AG04449 (cell line): ENCODE results near the gene LURAP1L.

ENCODE experiments used
- CTCF ChIA-PET: fragments of 350-600 bp; formaldehyde crosslinking; extraction: SDS; loops from one replicate; lab custom pipeline; 2021; ENCODE audit warnings: antibody characterized with exemption; lab: Yijun Ruan, JAX
- POLR2A ChIA-PET: fragments of 400-600, 350-600 bp; formaldehyde crosslinking; extraction: SDS; loops from one replicate; lab custom pipeline; 2020; ENCODE audit warnings: antibody characterized with exemption, inconsistent platforms; lab: Yijun Ruan, JAX
- DNase-seq: peaks from one replicate; pipeline ENCODE4 v3.0.0-alpha.2; 2010; ENCODE audit warnings: low read depth, low spot score
- H3K4me3 ChIP-seq: 2 replicates; pipeline ENCODE4 v1.5.1; 2011; ENCODE audit warnings: low read depth, mild to moderate bottlenecking, control low read depth, low read length
- CTCF ChIP-seq: IDR thresholded peaks from one replicate; pipeline ENCODE4 v1.5.1; 2011; ENCODE audit warnings: mild to moderate bottlenecking, moderate library complexity, low read length, control low read depth, inconsistent platforms; ENCODE audit not compliant: insufficient read depth; ENCODE audit errors: missing control alignments

LURAP1L gene

GRCh38 chr9:12735665-12736064, 39.2 kb upstream of the LURAP1L start:
- ChIA-PET POLR2A (no interaction called here), CTCF (interaction anchor here (1.3 to 2.0 kb wide), 3 partner anchors 10 to 353 kb away, joined by 3 to 7 read pairs (median 3); no protein-coding TSS in a partner anchor)
- DNase-seq: no peak
- no peak overlapping the region for H3K4me3 ChIP-seq
- TF ChIP-seq CTCF: no peak

- no peak overlapping the region for H3K4me3 ChIP-seq
- TF ChIP-seq CTCF: no peak
- ChIA-PET POLR2A (interaction anchor here (1.1 kb wide), 1 partner anchor 38 kb away, joined by 4 read pairs; no protein-coding TSS in a partner anchor), CTCF (interaction anchor here (0.9 to 1.3 kb wide), 4 partner anchors 13 to 147 kb away, joined by 3 to 5 read pairs (median 3); no protein-coding TSS in a partner anchor)
- no peak for DNase-seq
Observed at GRCh38 chr9:12737871-12738270, 36.9 kb upstream of the LURAP1L start.

- POLR2A ChIA-PET: no interaction called here
- H3K4me3 ChIP-seq: no peak overlapping the region
- CTCF ChIA-PET: interaction anchor here (1.4 to 2.0 kb wide), 3 partner anchors 15 to 144 kb away, joined by 3 to 9 read pairs (median 7); no protein-coding TSS in a partner anchor
- peak; percentile 69 for DNase-seq
- TF ChIP-seq CTCF: no peak
Observed at GRCh38 chr9:12739014-12739652, 35.7 kb upstream of the LURAP1L start.

GRCh38 chr9:12740845-12741244, 34.0 kb upstream of the LURAP1L start:
- ChIA-PET CTCF (interaction anchor here (1.0 to 2.0 kb wide), 3 partner anchors 17 to 144 kb away, joined by 4 to 9 read pairs (median 7); no protein-coding TSS in a partner anchor), POLR2A (interaction anchor here (0.9 kb wide), 1 partner anchor 13 kb away, joined by 4 read pairs; no protein-coding TSS in a partner anchor)
- no peak overlapping the region for H3K4me3 ChIP-seq
- TF ChIP-seq CTCF: no peak
- no peak for DNase-seq

- CTCF ChIA-PET: no interaction called here
- TF ChIP-seq CTCF: no peak
- POLR2A ChIA-PET: no interaction called here
- H3K4me3 ChIP-seq: no peak overlapping the region
- DNase-seq: no peak
Observed at GRCh38 chr9:12748016-12748415, 26.8 kb upstream of the LURAP1L start.

- no peak for DNase-seq
- TF ChIP-seq CTCF: no peak
- no peak overlapping the region for H3K4me3 ChIP-seq
- POLR2A ChIA-PET: no interaction called here
- CTCF ChIA-PET: no interaction called here
Observed at GRCh38 chr9:12748954-12749353, 25.9 kb upstream of the LURAP1L start.
